Progenitor cell of endocrine pancreas (in vitro differentiated cells): ENCODE data around the gene URB1. TPM values are rescaled to one million over a fixed set of nuclear protein-coding genes. Genes with fewer than 3 reads are reported as not detected.

Source experiments
- DNase-seq: peaks from one replicate; pipeline ENCODE4 v3.0.0; 2021; ENCODE audit warnings: low spot score; ENCODE audit not compliant: unreplicated experiment
- H3K27ac Mint-ChIP-seq: 2 replicates; pipeline ENCODE4 v1.8.0; 2021; ENCODE audit warnings: mild to moderate bottlenecking, moderate library complexity, mixed read lengths
- H3K27me3 Mint-ChIP-seq: 2 replicates; pipeline ENCODE4 v1.8.0; 2021; ENCODE audit warnings: mixed read lengths
- H3K36me3 Mint-ChIP-seq: 2 replicates; pipeline ENCODE4 v1.8.0; 2022; ENCODE audit warnings: mixed read lengths; ENCODE audit not compliant: insufficient read depth
- H3K4me1 Mint-ChIP-seq: 2 replicates; pipeline ENCODE4 v1.8.0; 2021; ENCODE audit warnings: low read depth, mixed read lengths
- H3K4me3 Mint-ChIP-seq: 2 replicates; pipeline ENCODE4 v1.8.0; 2021; ENCODE audit warnings: low read depth, mild to moderate bottlenecking, moderate library complexity, mixed read lengths
- H3K9me3 Mint-ChIP-seq: 2 replicates; pipeline ENCODE4 v1.8.0; 2021; ENCODE audit warnings: low read depth, mixed read lengths
- total RNA-seq: library from RNA; stranded (reverse); gene quantifications from 2 replicates; pipeline ENCODE4 v1.2.1, GENCODE V29; 2021
- TF ChIP-seq, protein P1 (sequence below): fragments of 200-600 bp; sonication (generic); IDR thresholded peaks from one replicate; pipeline ENCODE4 v1.5.0; 2021; ENCODE audit warnings: antibody characterized with exemption, mild to moderate bottlenecking; ENCODE audit not compliant: unreplicated experiment

URB1 gene
- total RNA-seq, 1 donor from 2014 or later: 17.1 TPM

DNA sequence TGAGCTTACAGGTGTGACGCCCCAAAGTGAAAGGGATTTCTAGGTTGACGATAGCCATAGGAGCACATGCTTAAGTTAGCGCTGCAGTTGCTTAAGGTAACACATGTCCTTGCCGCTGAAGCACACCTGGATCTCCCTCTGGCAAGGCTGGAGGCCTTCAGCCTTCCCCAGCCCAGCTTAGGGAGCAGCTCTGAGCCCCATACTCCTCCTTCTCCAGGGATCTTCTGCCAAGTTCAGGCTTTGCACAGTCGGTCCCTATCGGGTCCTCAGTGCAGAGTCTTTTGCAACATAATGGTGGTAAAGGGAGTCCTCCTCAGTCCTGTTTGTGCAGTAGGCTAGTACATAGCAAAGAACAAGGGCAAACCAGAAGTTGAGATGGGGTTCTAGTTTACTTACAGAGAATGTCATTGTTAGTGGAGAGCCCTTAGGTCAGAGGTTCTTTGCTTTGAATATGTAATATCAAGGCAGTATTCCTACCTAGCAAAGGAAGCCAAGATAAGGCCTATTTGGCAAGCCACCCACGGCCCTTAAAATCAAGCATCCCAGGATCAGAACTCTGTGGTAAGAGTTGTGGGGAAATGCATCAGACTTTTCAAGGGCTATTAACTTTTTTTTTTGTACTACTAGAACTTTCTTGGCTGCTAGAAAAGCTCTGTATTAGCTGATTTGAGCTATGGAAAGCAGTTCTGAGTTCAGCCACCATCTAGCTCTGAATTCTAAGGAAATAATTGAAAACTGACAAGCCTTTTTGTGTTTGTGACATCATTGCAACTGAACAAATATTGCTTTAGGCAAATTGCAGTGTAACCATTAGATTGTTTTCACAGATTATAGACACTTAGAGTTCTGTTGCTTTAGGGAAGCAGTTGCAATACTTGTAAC lies 21.1 kb upstream of the URB1 start:
- H3K4me1 Mint-ChIP-seq: peaks cover 28% of the 10 kb centered on the region
- DNase-seq: no peak
- TF ChIP-seq, protein P1, sequence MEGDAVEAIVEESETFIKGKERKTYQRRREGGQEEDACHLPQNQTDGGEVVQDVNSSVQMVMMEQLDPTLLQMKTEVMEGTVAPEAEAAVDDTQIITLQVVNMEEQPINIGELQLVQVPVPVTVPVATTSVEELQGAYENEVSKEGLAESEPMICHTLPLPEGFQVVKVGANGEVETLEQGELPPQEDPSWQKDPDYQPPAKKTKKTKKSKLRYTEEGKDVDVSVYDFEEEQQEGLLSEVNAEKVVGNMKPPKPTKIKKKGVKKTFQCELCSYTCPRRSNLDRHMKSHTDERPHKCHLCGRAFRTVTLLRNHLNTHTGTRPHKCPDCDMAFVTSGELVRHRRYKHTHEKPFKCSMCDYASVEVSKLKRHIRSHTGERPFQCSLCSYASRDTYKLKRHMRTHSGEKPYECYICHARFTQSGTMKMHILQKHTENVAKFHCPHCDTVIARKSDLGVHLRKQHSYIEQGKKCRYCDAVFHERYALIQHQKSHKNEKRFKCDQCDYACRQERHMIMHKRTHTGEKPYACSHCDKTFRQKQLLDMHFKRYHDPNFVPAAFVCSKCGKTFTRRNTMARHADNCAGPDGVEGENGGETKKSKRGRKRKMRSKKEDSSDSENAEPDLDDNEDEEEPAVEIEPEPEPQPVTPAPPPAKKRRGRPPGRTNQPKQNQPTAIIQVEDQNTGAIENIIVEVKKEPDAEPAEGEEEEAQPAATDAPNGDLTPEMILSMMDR: no peak
- H3K4me3 Mint-ChIP-seq: peak overlapping the region; percentile 72
- no peak overlapping the region for H3K27ac Mint-ChIP-seq
- peaks cover 59% of the 10 kb centered on the region for H3K27me3 Mint-ChIP-seq
- H3K9me3 Mint-ChIP-seq: no peaks in the 10 kb centered on the region
- H3K36me3 Mint-ChIP-seq: no peaks in the 10 kb centered on the region

DNA sequence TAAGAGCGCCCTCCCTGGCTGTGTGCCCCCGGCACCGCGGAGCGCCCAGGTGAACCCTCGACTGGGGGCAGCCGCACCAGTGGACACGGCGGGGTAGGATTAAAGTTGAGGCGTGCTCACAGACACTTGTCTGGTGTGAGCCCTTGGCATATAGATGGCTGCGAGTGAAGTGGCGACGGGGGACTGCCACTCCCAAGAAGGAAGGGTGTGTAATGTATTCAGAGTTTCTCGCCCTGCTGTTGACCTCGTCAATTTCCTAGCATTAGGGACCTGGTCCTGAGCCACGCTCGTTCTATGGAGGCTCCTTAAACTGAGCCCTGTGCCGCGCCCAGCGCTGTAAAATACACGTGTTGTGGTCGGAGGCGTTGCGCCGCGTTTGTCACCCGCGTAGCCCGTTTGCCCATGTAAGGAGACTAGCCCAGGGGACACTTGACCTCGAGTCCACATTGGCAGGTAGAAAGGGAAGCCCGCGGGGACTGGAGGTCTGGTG lies 20.2 kb upstream of the URB1 start:
- no peak for DNase-seq
- Mint-ChIP-seq H3K36me3 (no peaks in the 10 kb centered on the region), H3K4me3 (peak overlapping the region; percentile 72), H3K27ac (no peak overlapping the region), H3K27me3 (peaks cover 67% of the 10 kb centered on the region), H3K9me3 (no peaks in the 10 kb centered on the region), H3K4me1 (peaks cover 28% of the 10 kb centered on the region)
- TF ChIP-seq, protein P1: no peak

DNA sequence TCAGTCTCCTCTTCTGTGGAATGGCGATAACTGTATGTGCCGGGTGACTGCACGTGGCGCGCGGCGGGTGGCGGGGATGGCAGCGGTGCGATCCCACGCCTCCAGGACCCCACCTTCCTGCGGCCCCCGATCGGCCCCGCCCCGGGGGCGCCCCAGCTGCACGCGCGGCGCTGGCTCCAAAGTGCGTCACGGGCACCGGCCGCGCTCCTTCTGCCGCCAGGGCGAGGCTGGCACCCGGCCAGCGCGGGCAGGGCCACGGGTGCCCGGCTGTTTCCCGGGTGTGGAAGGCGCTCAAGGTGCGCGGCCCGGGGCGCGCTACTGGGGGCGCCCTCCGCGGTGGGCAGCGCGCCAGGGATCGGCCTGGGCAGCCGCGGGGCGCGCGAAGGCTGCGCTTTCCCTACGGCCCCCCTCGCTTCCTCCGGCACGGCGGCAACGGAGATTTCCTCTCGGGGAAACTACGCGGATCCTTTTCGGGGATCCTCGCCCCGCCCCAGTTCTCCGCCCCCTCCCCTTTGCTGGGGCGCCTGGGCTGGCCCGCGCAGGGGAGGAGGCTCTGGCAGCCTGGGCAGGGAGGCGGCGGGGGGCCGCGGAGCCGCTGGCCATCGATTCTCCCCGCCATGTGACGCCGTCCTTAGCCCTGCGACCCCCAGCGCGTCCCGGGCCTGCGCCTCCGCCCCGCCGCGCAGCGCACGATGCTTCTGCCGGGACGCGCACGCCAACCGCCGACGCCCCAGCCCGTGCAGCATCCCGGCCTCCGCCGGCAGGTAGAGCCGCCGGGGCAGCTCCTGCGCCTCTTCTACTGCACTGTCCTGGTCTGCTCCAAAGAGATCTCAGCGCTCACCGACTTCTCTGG lies 19.6 kb upstream of the URB1 start, which contains the start of gene EVA1C:
Gene EVA1C (plus strand): TSS at position 545 of the 853 bp plus-strand sequence. CDS start 148 bp downstream, at position 693.
- TF ChIP-seq, protein P1: no peak
- H3K36me3 Mint-ChIP-seq: no peaks in the 10 kb centered on the region
- peak within 1 kb of the TSS; percentile 73 for H3K27ac Mint-ChIP-seq
- H3K4me3 Mint-ChIP-seq: peak within 1 kb of the TSS; percentile 72
- H3K27me3 Mint-ChIP-seq: peaks cover 68% of the 10 kb centered on the region
- no peaks in the 10 kb centered on the region for H3K9me3 Mint-ChIP-seq
- H3K4me1 Mint-ChIP-seq: peaks cover 24% of the 10 kb centered on the region
- DNase-seq: peak; percentile 16

DNA sequence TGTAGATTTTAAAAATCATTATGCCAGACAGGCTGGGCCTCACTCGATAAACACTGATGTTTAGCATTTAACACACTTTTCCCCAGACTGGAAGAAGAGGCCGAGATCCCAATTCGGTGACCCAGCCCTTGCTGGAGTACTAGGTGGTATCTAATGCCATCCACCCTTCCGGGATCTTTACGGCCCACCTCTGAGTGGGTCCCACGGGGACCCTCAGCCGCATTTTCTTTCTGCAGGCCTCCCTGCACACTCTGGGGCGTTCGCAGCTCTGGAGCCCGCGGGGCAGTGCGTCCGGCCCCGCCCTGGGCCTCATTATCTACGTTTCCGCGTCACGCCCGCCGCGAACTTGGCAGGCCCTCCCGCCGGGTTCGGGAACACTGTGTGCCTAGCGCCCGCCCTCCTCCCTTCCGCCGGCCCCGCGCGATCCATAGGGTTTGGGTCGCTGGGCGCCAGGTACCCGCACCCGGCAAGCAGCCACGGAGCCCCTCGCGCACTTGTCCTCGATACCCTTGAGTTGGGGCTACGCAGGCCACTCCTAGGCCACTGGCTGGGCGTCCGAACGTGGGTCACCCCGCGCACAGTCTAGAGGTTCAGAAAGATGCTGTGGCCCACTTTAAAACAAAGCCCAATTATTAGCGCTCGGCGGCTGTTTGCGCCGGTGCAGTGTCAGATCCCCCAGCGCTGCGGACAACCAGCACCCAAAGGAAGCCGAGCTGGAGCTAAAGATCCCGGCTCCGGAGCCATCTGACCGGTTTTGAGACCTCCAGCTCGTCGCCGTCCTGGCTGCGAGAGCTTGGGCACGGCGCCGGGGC lies 18.7 kb upstream of the URB1 start:
- no peak for DNase-seq
- H3K36me3 Mint-ChIP-seq: no peaks in the 10 kb centered on the region
- H3K27ac Mint-ChIP-seq: peak overlapping the region; percentile 73
- H3K4me3 Mint-ChIP-seq: peak overlapping the region; percentile 72
- H3K4me1 Mint-ChIP-seq: peaks cover 22% of the 10 kb centered on the region
- H3K9me3 Mint-ChIP-seq: no peaks in the 10 kb centered on the region
- peaks cover 71% of the 10 kb centered on the region for H3K27me3 Mint-ChIP-seq
- TF ChIP-seq, protein P1: no peak
